Hematopoietic multipotent progenitor cell treated with erythropoietin and hydrocortisone succinate and interleukin-3 and kit ligand, for 17 days (in vitro differentiated cells): ENCODE results near the gene SPRED1.

Experiments
- DNase-seq: peaks from one replicate; pipeline ENCODE4 v3.0.0-alpha.2; 2015; ENCODE audit warnings: low spot score

SPRED1 gene

DNA sequence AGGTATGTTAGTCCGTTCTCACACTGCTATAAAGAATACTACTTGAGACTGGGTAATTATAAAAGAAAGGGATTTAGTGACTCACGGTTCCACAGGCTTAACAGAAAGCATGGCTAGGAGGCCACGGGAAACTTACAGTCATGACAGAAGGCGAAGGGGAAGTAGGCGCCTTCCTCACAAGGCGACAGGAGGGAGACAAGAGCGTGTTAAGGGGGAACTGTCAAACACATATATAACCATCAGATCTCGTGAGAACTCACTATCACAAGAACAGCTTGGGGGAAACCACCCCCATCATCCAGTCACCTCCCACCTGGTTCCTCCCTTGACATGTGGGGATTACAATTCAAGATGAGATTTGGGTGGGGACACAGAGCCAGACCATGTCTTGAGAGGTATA lies 30.4 kb downstream of the SPRED1 start:
- no peak for DNase-seq

DNA sequence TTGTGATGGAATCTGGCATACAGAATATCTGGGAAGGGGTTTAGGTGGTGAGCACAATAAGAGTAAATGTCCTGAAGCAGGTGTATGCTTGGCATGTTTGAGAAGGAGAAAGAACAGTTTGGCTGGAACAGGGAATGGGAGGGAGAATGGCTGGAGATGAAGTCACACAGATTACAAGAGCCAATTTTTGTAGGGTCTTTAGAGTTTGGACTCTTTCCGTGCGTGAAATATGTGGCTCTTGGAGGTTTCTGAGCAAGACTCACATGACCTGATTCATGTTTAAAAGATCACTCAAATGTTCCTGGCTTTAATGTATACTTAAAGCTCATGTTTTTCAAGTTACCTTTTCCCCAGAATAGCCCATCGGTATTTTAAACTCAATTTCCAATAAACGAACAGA lies 32.8 kb downstream of the SPRED1 start:
- no peak for DNase-seq

DNA sequence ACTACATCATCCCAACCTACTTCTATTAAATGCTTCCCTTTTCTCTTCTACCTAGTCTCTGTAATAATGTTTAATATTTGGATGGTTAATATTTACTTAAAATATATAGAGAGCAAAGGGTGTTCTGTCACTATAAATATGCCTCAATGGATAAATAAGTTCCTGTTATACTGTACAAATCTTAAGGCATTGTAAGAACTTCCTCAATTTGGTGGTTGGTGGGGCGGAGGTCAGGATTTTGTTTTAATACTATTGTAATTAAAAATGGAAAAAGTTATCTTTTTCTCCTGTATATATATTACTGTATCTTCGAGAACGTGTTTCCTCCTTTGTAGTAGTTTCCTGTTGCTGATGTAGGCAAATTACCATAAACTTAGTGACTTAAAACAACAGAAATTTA lies 41.5 kb downstream of the SPRED1 start:
- DNase-seq, result no peak

DNA sequence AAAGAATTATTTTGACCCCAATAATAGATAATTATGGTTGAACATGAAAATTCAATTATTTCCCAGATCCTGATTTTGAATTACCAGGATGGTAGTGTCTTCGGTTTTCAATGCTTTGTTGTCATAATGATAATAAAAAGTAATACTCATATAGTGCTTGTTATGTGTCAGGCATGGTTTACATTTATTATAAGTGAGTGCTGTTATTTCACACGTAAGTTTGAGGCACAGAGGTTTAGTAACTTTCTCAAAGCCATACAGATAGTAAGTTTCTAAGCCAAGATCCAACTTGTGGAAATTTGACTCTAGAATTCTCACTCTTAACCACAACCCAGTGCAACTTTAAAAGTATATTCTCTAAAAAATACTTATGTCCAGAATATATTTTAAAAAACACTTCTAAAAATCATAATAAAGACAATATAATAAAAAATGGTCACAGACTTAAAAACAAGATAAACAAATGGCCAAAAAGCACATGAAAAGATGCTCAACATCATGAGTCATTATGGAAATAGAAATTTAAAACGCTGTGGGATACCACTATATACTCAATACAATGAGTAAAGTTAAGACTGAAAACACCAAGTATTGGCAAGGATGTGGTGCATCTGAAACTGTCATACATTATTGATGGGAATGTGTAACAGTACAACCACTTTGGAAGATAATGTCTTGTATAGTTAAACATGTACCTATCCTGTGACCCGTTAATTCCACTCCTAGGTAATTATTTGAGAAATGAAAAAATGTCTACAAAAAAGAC lies 45.2 kb downstream of the SPRED1 start:
- no peak for DNase-seq

DNA sequence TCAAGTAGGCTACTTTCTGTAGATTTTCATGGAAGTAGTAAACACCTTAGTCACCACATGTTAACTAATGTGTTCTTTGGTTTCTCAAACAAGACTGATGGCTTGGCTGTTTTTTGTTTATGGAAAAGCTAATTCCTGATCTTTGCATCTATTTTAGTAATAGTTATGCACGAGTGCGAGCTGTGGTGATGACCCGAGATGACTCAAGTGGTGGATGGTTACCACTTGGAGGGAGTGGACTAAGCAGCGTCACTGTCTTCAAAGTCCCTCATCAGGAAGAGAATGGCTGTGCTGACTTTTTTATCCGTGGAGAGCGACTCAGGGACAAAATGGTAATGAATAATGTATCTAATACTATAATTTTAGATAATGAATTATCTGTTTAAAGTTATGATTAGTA lies 46.6 kb downstream of the SPRED1 start:
- no peak for DNase-seq

DNA sequence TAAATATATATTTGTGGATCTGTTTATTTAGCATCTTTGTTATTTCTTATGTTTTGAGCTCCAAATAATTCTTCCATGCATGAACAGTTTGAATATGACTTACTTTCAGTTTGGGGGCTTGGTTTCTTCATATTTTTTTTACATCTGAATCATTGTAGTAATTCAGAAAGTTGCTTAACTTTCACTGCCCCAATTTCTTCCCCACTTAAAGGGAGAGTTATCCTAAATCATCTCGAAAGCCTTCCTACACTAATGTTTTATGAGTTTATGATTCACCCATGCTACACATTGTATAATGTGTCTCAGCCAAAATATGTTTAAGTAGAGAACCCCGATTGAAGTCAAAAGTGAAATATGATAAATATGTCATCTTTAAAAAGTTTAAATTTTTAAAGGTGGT lies 47.8 kb downstream of the SPRED1 start:
- no peak for DNase-seq

DNA sequence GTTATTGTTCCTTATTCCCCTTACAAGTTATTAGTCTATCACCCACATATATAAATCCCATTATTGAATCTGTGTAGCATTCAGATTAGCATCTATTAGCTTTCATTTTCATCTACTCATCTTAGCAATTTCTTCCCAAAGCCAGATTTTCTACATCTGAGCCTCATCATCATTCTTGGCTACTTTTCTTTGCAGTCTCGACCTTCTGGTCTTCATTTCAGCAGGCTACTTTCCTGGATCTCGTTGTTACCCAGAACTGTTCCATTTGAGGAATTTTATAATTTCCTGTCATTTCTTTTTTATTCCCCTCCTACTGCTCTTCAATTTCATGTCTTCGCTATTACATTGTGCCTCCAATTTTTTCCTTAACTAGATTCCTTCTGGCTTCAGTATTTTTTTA lies 51.8 kb downstream of the SPRED1 start:
- no peak for DNase-seq

DNA sequence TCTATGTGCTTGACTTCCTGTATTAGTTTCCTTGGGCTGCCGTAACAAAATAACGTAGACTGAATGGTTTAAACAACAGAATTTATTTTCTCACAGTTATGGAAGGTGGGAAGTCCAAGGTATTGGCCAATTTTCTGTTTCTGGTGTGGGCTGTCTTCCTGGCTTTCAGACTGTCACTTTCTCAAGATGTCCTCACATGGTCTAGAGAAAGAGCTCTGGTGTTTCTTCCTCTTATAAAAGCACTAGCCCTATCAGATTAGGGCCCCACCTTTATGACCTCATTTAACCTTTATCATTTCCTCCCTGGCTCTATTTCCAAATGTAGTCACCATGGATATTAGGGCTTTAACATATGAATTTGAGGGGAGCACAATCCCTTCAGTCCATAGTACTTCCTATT lies 54.6 kb downstream of the SPRED1 start:
- DNase-seq, result no peak

DNA sequence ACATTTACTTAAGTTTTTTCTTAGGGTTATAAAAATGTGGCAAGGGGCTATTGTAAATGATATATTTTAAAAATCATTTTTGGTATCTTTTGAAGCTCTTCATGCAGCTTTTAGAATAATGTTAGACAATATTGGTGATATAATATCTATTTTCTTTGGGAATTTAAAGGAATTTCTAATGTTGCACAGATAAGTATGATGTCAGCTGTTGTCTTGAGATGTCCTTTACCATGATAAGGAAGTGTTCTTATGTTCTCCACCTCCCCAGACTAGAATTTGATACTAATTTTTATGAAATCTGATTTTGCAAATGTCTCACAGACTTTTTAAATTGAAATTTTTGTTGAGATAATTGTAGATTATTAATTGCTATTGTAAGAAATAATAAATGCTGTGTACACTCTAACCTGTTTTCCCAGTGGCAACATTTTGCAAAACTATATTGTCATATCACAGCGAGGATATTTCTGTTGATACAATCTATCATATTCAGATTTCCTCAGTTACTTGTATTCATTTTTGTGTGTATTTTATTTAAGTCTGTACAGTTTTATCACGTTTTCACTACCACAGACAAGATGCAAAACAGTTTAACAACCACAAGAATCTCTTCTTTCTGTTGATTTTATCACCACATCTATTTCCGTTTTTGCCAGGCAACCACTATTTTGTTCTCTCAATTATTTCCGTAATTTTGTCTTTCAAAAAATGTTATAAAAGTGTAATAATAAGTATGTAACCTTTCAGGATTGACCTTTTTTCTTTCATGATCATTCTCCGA lies 55.4 kb downstream of the SPRED1 start:
- no peak for DNase-seq

DNA sequence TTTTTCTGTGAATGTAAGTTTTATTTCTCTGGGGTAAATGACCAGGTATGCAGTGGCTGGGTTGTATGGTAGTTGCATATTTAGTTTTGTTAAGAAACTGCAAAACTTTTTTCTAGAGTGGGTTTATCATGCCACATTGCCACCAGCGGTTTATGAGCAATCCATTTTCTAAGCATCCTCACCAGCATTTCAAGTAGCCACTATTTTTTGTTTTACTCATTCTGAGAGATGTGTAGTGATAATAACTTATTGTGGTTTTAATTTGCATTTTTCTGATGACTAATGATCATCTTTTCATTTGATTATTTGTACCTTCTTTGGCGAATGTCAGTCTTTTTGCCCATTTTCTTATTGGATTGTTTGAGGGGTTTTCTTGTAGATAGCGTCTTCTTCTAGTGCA lies 56.2 kb downstream of the SPRED1 start:
- no peak for DNase-seq

DNA sequence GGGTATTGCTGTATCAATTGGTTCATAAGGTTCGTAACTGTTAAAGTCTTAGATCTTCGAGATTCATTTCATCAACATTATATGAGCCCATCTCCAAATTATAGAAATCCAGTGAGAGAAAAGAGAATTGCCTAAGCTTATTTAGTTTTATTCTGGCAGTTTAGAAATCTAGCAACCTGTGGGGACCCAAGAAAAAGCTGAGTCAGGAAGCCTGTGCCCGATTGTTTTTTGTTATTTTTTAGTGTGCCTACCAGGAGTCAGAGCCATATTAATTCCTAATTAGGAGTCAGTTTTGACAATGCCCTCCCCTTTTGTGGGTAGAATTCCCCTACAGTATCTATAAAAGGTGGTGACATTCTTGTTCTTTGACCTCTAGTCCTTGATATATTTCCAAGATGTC lies 59.6 kb downstream of the SPRED1 start:
- DNase-seq, result no peak

DNA sequence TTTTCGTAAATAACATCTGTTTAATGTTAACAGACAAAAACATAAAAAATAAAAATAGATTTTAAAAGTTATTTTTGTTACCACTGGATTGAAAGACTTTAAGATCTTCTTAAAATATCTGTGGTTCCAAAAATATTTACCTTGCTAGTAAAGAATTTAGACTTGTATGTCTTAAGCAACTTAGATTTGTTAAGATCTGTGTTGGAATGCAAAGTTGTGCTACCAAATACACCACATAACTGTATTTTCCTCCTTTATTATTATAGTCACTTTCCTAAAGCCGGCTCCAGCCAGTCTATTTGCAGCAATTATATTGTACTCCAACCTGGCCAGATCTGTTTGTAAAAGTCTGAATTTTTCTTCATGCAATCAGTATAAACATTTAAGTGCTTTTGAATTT lies 63.7 kb downstream of the SPRED1 start:
- no peak for DNase-seq

DNA sequence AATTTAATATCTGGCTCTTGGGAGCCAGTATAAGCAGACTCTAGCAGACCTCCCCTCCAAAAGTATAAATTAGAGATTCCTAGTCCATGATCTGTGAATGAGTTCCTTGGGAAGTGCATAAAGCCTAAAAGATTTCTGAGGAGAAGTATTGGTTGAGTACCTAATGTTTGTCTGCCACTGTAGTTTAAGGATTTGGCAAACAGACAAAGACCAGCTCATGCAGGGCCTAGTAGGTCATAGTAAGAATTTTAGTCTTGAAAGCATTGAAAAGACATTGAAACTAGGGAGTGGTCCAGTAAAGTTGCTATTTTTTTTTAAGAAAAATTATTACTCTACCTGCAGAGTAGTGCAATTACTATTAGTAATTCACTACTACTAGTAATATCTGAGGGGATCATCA lies 67.5 kb downstream of the SPRED1 start:
- DNase-seq, result no peak

DNA sequence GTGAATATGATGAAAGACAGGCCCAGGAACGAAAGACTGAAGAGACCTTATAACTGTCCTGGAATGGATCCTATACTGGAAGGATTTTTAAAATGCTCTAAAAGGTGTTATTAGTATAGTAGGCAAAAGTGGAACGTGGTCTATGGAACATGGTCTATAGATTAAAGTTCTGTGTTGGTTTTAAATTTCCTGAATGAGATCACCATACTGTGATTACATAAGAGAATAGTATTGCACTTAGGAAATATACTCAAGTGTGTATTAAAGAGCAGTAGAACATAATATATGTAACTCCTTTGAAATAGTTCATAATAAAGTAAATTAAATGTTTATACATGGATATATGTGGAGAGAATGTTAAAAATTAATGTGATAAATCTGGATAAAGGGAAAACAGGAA lies 68.2 kb downstream of the SPRED1 start:
- no peak for DNase-seq

DNA sequence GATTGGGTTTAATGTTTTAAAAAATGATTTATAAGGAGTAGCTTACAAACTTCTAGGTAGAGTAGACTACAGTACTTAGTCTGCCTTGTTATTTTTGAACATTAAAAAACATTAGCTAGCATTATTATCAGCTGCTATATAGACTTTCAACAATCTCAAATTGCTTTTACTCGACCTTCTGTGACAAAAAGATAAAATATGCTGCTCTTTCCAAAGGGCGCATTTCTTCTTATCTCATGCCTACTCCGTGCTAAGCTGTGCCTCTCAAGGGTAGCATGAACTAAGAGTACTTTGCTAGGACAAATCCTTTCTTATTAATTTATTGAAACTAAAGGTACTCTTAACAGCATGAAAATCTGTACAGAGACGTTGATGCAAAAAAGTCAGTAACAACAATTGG lies 71.3 kb downstream of the SPRED1 start:
- peak; percentile 10 for DNase-seq

DNA sequence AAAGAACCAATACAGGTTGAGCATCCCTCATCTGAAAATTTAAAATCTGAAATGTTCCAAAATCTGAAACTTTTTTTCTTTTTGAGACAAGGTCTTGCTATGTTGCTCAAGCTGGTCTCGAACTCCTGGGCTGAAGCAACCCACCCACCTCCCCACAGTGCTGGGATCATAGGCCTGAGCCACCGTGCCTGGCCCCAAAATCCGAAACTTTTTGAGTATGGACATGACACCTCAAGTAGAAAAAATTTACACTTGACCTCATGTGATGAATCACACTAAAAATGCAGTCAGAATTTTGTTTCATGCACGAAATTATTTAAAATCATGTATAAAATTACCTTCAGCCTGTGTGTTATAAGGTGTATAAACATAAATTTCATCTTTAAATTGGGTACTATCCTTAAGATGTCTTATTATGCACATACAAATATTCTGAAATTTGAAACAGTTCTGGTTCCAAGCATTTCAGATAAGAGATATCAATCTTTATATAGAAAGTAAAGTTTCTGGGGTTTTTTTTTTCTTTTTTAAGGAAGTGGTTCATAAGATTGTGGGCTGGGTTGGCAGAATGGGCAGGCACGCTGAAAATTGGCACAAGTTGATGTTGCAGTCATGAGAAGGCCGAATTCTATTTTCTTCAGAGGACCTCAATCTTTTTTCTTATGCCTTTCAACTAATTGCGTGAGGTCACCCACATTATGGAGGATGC lies 72.5 kb downstream of the SPRED1 start:
- no peak for DNase-seq

DNA sequence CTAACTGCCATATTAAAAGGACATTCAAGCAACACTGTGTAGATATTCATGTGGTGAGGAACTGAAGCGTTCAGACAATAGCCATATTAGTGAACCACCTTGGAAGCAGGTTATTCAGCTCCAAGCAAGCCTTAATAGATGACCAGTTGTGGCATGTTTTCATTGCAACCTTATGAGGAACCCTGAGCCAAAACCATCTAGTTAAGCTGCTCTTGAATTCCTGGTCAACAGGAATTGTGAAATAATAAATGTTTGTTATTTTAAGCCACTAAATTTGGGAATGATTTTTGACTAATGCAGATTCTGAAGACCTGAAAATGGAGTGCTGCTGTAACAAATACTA lies 73.0 kb downstream of the SPRED1 start:
- no peak for DNase-seq

DNA sequence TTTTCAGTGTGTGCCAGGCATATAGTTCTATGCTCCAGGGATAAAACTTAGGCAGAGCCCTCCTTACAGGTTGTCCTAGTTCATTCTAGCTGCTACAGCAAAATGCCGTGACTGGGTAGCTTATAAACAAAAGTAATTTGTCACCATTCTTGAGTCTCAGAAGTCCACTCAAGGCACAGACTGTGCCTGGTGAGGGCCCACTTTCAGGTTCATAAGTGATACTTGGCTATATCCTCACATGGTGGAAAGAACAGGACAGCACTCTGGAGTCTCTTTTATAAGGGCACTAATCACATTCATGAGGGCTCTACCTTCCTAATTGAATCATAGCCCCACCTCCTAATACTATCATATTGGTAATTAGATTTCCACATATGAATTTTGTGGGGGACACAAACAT lies 80.1 kb downstream of the SPRED1 start:
- no peak for DNase-seq

DNA sequence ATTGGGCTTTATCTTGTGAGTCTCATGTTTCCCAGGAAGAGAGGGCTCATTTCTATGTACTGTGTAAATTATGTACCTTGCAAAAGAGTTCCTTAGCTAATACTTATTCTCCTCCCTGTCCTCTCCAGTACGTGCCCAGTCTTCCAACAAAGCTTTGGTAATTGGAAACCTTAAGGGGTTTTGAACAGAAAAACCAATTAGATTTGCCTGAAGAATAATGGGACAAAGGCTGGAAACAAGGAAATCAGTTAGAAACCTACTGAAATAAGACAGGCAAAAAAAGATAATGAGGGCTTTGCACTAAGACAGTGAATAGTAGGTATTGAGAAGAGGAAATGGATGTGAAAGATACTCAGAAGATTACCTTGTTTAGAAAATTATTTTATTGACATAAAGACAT lies 82.5 kb downstream of the SPRED1 start:
- no peak for DNase-seq

DNA sequence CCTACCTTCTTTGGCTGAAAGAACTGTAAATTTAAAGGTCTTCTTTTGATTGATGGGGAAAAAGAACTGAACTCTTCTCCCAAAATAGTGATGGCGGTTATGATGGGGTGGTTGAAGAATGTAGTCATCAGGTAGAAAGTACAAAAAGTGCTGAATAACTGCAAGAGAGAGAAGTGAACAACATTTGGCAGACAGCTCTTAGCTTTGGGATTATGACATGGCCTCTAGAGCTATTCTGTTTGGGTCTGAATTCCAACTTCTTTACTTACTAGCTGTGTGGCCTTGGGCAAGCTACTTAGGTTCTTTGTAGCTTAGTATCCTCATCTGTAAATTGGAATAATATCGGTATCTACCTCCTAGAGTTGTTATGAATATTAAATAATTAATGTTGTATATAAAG lies 91.7 kb downstream of the SPRED1 start:
- no peak for DNase-seq

DNA sequence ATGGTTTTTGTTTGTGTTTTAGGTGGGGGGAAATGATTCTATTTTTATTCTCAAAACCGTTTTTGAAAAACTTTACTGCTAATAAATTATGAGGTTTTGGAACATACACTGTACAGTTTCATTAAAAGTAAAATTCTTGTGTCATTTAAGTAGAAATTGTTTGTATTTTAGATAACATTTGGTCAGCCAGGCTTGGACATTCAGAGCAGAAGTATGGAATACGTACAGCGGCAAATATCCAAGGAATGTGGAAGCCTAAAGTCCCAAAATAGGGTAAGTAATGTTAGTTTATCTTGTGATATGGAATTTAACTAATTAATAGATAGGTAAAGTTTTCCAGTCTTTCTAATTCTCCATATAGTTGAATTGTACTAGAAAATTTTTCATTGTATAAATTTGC lies 96.6 kb downstream of the SPRED1 start:
- no peak for DNase-seq

DNA sequence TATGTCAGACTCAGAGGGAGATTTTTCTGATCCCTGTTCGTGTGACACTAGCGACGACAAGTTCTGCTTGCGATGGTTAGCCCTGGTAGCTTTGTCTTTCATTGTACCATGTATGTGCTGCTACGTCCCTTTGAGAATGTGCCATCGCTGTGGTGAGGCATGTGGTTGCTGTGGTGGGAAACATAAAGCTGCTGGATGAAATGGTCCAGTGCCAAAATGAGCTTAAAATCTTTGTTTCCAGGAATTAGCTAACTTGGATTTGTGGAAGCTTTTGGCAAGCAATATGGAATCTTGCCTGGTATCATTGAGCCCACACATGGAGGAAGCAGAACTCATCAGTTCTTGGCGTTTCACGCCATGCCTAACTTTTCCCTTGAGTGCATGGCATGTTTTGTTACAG lies 98.8 kb downstream of the SPRED1 start:
- no peak for DNase-seq

DNA sequence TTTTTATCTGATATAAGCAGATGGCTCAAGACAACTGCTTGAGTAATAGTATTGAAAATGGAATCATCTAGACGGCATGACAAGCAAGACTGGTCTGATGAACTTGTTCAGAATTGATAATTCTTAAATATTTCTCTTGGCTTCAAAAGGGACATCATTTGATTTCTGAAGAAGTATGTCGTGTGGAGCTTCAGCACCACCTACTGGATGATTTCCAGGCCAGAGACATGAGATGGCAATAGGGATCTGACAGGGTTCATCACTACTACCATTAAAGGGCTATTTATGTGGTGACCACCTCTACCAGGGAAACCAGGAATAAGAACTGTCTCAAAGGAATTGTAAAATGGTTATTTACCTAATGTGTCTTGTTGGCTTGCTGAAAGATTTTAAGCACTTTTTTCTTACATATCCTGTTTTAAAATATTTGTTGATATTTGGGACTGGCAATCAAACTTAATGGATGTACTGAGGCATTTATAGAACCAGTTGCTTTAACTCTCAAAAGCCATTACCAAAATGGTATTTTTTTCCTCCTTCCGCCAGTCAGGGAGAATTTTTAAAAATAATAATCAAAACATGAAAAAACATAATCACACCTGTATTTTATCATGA lies 101.8 kb downstream of the SPRED1 start:
- DNase-seq, result peak; percentile 60
